Activated T-helper 1 cell treated with anti-CD3 and anti-CD28 coated beads, Interleukin-12 subunit alpha, Interleukin-12 subunit beta, Interleukin-2, Interleukin-4 antibody, amounts not matched to agents 30 ng/mL and 10 ng/mL and 1 ng/mL, durations not matched to agents 14 hours and 24 hours and 36 hours (primary cell): ENCODE data around the gene SMIM15. TPM values are rescaled to one million over a fixed set of nuclear protein-coding genes. Genes with fewer than 3 reads are reported as not detected.
A peak's percentile ranks its signal among the peaks of the same experiment; 100 is the strongest.

Experiments
- DNase-seq: peaks from one replicate; pipeline ENCODE4 v3.0.0; 2021; ENCODE audit warnings: low spot score
- H3K27ac Mint-ChIP-seq: one replicate; pipeline ENCODE4 v1.8.0; 2021; ENCODE audit warnings: mild to moderate bottlenecking, mixed read lengths
- H3K27me3 Mint-ChIP-seq: one replicate; pipeline ENCODE4 v1.8.0; 2022; ENCODE audit warnings: mild to moderate bottlenecking, moderate library complexity, mixed read lengths; ENCODE audit not compliant: insufficient read depth
- H3K36me3 Mint-ChIP-seq: one replicate; pipeline ENCODE4 v1.8.0; 2021; ENCODE audit warnings: low read depth, mixed read lengths
- H3K4me1 Mint-ChIP-seq: one replicate; pipeline ENCODE4 v1.8.0; 2021; ENCODE audit warnings: low read depth, mixed read lengths
- H3K4me3 Mint-ChIP-seq: one replicate; pipeline ENCODE4 v1.8.0; 2021; ENCODE audit warnings: mild to moderate bottlenecking, moderate library complexity, mixed read lengths
- H3K9me3 Mint-ChIP-seq: one replicate; pipeline ENCODE4 v1.8.0; 2021; ENCODE audit warnings: mixed read lengths
- intact Hi-C: fragments of 100-400 bp; cut with micrococcal nuclease; formaldehyde crosslinking; loops from one replicate; pipeline ENCODE4 v1.15.1; 2024
- total RNA-seq: library from RNA; stranded (reverse); gene quantifications from 2 replicates; pipeline ENCODE4 v1.2.3, GENCODE V29; 2022

SMIM15 gene
- total RNA-seq, 1 donor from 2014 or later = 86.7 TPM

- Mint-ChIP-seq H3K36me3 (no peaks in the 10 kb centered on the region), H3K4me3 (no peak overlapping the region), H3K4me1 (peaks cover 13% of the 10 kb centered on the region), H3K27me3 (peaks cover 1% of the 10 kb centered on the region), H3K9me3 (no peaks in the 10 kb centered on the region), H3K27ac (no peak overlapping the region)
- intact Hi-C loops = no loop called here
- DNase-seq = no peak
These were observed 16.4 kb upstream of the SMIM15 start for GRCh38 chr5:61178702-61179101.

DNA sequence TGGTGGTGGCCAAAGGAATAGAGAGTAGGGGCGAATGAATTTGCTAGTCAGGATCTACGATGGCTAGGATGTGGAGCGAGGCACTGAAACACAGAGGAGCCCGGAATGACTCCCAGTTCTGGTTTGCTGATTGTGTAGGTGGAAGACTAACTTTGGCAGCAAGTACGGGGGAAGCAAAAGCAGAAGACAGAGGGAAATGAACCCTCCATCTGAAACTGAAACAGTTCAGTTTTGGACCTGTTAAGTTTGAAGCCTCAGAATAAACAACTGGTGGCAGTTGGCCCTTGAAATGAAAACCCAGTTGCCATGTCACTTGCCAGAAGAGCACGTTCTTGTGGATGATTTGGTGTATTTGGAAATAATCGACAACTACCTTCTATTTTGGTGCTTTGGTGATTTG lies 15.4 kb upstream of the SMIM15 start:
- no peak for DNase-seq
- Mint-ChIP-seq H3K4me1 (peaks cover 13% of the 10 kb centered on the region), H3K36me3 (no peaks in the 10 kb centered on the region), H3K27me3 (peaks cover 1% of the 10 kb centered on the region), H3K4me3 (no peak overlapping the region), H3K27ac (no peak overlapping the region), H3K9me3 (no peaks in the 10 kb centered on the region)
- intact Hi-C loops = no loop called here

DNA sequence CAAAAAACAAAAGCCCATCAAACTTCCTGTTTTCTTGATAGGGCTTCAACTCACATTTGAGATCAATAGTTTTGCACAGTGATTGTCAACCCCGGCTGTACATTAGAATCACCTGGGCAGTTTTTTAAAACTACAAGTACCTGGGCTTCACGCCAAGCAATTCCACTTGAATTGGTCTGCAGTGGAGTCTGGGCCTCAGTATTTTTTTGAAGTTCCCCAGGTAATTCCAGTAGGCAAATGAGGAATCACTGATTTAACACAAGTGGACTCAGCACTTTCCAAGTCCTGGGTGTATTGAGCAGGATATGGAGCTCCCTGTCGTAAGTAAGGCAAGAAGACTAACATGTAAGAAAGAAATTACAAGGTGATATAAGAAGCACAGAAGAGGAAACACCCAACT lies 14.8 kb upstream of the SMIM15 start:
- H3K27ac Mint-ChIP-seq = no peak overlapping the region
- H3K27me3 Mint-ChIP-seq = peaks cover 1% of the 10 kb centered on the region
- DNase-seq = no peak
- no peak overlapping the region for H3K4me3 Mint-ChIP-seq
- intact Hi-C loops = no loop called here
- peaks cover 13% of the 10 kb centered on the region for H3K4me1 Mint-ChIP-seq
- no peaks in the 10 kb centered on the region for H3K36me3 Mint-ChIP-seq
- no peaks in the 10 kb centered on the region for H3K9me3 Mint-ChIP-seq

GRCh38 chr5:61176631-61177030 lies 14.4 kb upstream of the SMIM15 start:
- DNase-seq = no peak
- Mint-ChIP-seq H3K9me3 (no peaks in the 10 kb centered on the region), H3K36me3 (no peaks in the 10 kb centered on the region), H3K4me1 (peaks cover 13% of the 10 kb centered on the region), H3K27me3 (peaks cover 1% of the 10 kb centered on the region), H3K27ac (no peak overlapping the region), H3K4me3 (no peak overlapping the region)
- intact Hi-C loops = no loop called here

- no peak overlapping the region for H3K4me3 Mint-ChIP-seq
- no peak overlapping the region for H3K27ac Mint-ChIP-seq
- no peaks in the 10 kb centered on the region for H3K9me3 Mint-ChIP-seq
- intact Hi-C loops = no loop called here
- H3K36me3 Mint-ChIP-seq = no peaks in the 10 kb centered on the region
- no peak for DNase-seq
- H3K27me3 Mint-ChIP-seq = no peaks in the 10 kb centered on the region
- H3K4me1 Mint-ChIP-seq = no peaks in the 10 kb centered on the region
These were observed 9.2 kb upstream of the SMIM15 start for GRCh38 chr5:61171479-61171878.

- Mint-ChIP-seq H3K4me3 (no peak overlapping the region), H3K9me3 (no peaks in the 10 kb centered on the region), H3K4me1 (peaks cover 4% of the 10 kb centered on the region), H3K27me3 (no peaks in the 10 kb centered on the region), H3K36me3 (no peaks in the 10 kb centered on the region), H3K27ac (no peak overlapping the region)
- intact Hi-C loops = loop anchor here (10.0 kb wide), 2 partner anchors 194 to 1116 kb away; no protein-coding TSS in a partner anchor
- no peak for DNase-seq
These were observed 6.7 kb upstream of the SMIM15 start for GRCh38 chr5:61168951-61169350.

GRCh38 chr5:61167382-61167781 lies 5.1 kb upstream of the SMIM15 start:
- Mint-ChIP-seq H3K36me3 (peaks cover 4% of the 10 kb centered on the region), H3K9me3 (peaks cover 8% of the 10 kb centered on the region), H3K27me3 (no peaks in the 10 kb centered on the region), H3K4me1 (peaks cover 15% of the 10 kb centered on the region), H3K4me3 (no peak overlapping the region), H3K27ac (no peak overlapping the region)
- intact Hi-C loops = loop anchor here (10.0 kb wide), 2 partner anchors 193 to 1117 kb away; no protein-coding TSS in a partner anchor
- DNase-seq = no peak

DNA sequence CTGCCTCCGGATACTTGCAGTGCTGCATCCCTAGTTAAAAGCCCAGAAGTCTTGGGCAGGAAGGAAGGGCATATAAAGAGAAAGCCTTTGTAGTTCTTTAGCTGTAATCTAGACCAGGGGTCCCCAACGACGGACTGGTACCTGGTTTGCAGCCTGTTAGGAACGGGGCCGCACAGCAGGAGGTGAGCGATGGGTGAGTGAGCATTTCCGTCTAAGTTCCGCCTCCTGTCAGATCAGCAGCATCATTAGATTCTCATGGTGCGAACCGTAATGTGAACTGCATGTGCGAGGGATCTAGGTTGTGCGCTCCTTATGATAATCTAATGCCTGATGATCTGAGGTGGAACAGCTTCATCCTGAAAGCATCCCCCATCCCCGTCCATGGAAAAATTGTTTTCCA lies 1.6 kb upstream of the SMIM15 start:
- Mint-ChIP-seq H3K4me1 (peaks cover 36% of the 10 kb centered on the region), H3K9me3 (peaks cover 8% of the 10 kb centered on the region), H3K4me3 (no peak overlapping the region), H3K27me3 (no peaks in the 10 kb centered on the region), H3K36me3 (peaks cover 32% of the 10 kb centered on the region), H3K27ac (no peak overlapping the region)
- no peak for DNase-seq
- intact Hi-C loops = loop anchor here (2.0 to 10.0 kb wide), 6 partner anchors 113 to 1121 kb away; partner anchors contain the start of genes DEPDC1B, ERCC8 and NDUFAF2

- Mint-ChIP-seq H3K4me3 (peak overlapping the region; percentile 95), H3K4me1 (peaks cover 40% of the 10 kb centered on the region), H3K27ac (peak overlapping the region; percentile 92), H3K9me3 (peaks cover 8% of the 10 kb centered on the region), H3K27me3 (no peaks in the 10 kb centered on the region), H3K36me3 (peaks cover 39% of the 10 kb centered on the region)
- intact Hi-C loops = loop anchor here (1.0 to 10.0 kb wide), 10 partner anchors 39 to 1122 kb away; partner anchors contain the start of genes DEPDC1B, ERCC8, NDUFAF2 and ZSWIM6
- DNase-seq = no peak
These were observed 732 bp upstream of the SMIM15 start for GRCh38 chr5:61162832-61163567.

DNA sequence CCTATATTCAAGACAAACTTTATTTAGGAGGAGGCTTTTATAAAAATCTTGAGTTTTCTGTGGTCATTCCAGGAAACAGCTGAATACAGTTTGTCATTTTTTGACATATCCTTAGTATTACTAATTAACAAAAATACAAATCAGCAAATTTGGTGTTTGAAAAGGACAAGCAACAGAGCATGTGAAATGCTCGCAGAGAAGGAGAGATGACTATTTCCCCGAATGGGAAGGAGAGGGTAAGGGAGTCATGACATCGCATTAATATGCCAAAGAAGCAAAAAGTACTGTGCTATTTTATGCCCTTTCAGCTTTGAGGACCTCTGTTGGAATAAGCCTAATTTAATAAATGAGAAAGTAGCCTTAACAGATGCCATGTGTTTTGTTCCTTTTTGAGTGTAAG lies 1.8 kb downstream of the SMIM15 start:
- H3K4me1 Mint-ChIP-seq = peaks cover 40% of the 10 kb centered on the region

DNA sequence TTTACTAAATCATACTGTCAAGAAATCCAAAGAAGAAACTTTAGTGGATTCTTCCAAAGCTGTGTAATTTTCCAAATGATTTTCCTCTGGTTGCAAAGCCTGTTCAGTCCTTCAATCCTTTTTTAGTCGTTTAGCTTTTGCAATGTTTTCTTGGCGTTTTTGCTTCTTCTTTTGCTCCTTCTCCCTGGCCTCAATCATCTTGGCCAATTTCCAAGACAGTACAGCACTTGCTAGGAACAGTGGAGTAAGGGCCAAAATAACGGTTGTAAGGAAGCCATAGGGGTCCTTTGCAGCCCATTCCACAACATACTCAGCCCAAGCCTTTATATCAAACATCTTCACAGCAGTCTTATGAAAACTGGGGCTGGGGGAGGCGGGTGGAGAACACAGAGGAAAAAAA lies 2.4 kb downstream of the SMIM15 start:
- Mint-ChIP-seq H3K36me3 (peaks cover 53% of the 10 kb centered on the region), H3K4me1 (peaks cover 40% of the 10 kb centered on the region), H3K27ac (no peak overlapping the region), H3K9me3 (peaks cover 8% of the 10 kb centered on the region), H3K4me3 (peak overlapping the region; percentile 73), H3K27me3 (no peaks in the 10 kb centered on the region)
- intact Hi-C loops = loop anchor here (5.0 to 10.0 kb wide), 3 partner anchors 185 to 1125 kb away; partner anchors contain the start of gene DEPDC1B
- DNase-seq = no peak

More for the DNA sequence above, 1.8 kb downstream of the SMIM15 start:
- peaks cover 50% of the 10 kb centered on the region for H3K36me3 Mint-ChIP-seq
- H3K9me3 Mint-ChIP-seq = peaks cover 8% of the 10 kb centered on the region
- H3K27me3 Mint-ChIP-seq = no peaks in the 10 kb centered on the region
- H3K4me3 Mint-ChIP-seq = peak overlapping the region; percentile 73
- no peak overlapping the region for H3K27ac Mint-ChIP-seq
- no peak for DNase-seq
- intact Hi-C loops = loop anchor here (5.0 to 10.0 kb wide), 3 partner anchors 186 to 1124 kb away; partner anchors contain the start of gene DEPDC1B

DNA sequence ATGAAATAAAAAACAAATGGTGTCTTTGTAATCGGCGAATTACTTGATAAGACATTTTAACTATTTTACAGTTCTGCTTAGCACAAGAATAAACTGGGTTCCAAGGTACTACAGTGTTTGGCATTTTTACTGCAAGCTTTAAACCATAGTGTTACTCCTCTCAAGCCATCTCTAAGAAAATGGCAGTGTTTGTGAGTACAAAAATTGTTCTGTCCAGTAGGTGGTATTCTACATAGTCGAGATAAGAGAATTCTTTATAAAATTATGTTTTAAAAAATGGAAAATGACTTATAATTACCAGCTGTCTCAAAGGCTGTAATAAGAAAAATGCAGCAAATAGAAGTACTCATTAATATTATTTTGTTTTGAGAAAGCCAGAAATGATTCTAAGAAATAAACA lies 3.2 kb downstream of the SMIM15 start:
- no peak overlapping the region for H3K4me3 Mint-ChIP-seq
- H3K27me3 Mint-ChIP-seq = no peaks in the 10 kb centered on the region
- peaks cover 8% of the 10 kb centered on the region for H3K9me3 Mint-ChIP-seq
- H3K27ac Mint-ChIP-seq = no peak overlapping the region
- peaks cover 37% of the 10 kb centered on the region for H3K4me1 Mint-ChIP-seq
- peaks cover 60% of the 10 kb centered on the region for H3K36me3 Mint-ChIP-seq
- no peak for DNase-seq
- intact Hi-C loops = no loop called here

DNA sequence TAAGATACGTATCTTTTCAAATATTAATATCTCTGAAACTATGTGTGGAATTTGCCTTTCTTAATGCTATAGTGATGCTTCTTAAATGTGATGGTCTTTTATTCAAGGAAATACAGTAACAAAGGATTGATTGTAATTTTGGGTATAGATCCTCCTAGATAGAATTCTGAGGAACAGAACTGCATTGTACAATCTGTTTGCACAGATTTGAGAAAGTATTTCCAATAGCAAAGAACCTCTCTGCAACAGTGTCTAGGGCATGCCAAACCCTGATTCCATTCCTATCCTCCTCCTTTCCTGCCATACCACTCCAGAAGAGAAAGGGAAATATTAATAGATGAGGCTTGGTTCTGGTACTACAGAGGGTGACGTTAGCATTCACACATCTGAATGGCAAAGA lies 10.4 kb downstream of the SMIM15 start:
- Mint-ChIP-seq H3K4me1 (no peaks in the 10 kb centered on the region), H3K9me3 (peaks cover 9% of the 10 kb centered on the region), H3K27me3 (no peaks in the 10 kb centered on the region), H3K4me3 (no peak overlapping the region), H3K27ac (no peak overlapping the region), H3K36me3 (peaks cover 23% of the 10 kb centered on the region)
- DNase-seq = no peak
- intact Hi-C loops = no loop called here
